ENCODE results near the gene SPDYE2.
"Not testable (repeated sequence)": the region's sequence is repeated elsewhere in the genome, so short reads cannot be mapped to it uniquely, and the experiment has no call there.

DNA sequence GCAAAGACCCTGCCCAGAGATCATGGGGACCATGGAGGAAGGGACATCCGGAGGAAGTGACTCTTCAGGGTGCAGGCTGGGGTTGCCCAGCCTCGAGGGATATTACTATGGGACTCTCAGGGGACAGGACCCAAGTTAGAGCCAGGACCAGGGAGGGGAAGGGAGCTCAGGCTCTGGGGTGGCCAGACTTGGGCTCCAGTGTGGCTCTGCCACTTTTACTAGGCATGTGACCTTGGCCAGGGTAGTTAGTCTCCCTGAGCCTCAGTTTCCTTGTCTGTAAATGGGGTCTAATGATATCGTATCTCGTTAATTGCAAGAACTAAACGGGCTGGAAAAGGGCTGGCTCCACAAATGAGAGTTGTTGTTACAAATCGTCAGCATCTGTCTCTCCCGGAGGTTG, 59.4 kb downstream of the SPDYE2 start:
- not testable (repeated sequence) for TF ChIP-seq CEBPB (IDR thresholded peaks at IDR 0.05; ENCODE audit: borderline replicate concordance, low read depth, low read length); IRX3 (CRISPR knock-in tag; IDR thresholded peaks at IDR 0.05; ENCODE audit: borderline replicate concordance, low read depth); RBM22 (optimal IDR thresholded peaks at IDR 0.05; ENCODE audit: low read length); ZNF776 (CRISPR knock-in tag; IDR thresholded peaks at IDR 0.05)
- TF ChIP-seq, protein P1, sequence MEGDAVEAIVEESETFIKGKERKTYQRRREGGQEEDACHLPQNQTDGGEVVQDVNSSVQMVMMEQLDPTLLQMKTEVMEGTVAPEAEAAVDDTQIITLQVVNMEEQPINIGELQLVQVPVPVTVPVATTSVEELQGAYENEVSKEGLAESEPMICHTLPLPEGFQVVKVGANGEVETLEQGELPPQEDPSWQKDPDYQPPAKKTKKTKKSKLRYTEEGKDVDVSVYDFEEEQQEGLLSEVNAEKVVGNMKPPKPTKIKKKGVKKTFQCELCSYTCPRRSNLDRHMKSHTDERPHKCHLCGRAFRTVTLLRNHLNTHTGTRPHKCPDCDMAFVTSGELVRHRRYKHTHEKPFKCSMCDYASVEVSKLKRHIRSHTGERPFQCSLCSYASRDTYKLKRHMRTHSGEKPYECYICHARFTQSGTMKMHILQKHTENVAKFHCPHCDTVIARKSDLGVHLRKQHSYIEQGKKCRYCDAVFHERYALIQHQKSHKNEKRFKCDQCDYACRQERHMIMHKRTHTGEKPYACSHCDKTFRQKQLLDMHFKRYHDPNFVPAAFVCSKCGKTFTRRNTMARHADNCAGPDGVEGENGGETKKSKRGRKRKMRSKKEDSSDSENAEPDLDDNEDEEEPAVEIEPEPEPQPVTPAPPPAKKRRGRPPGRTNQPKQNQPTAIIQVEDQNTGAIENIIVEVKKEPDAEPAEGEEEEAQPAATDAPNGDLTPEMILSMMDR (CRISPR knock-in tag; IDR thresholded peaks at IDR 0.05), result not testable (repeated sequence)
